Measurements from ENCODE around the gene ICOS.

DNA sequence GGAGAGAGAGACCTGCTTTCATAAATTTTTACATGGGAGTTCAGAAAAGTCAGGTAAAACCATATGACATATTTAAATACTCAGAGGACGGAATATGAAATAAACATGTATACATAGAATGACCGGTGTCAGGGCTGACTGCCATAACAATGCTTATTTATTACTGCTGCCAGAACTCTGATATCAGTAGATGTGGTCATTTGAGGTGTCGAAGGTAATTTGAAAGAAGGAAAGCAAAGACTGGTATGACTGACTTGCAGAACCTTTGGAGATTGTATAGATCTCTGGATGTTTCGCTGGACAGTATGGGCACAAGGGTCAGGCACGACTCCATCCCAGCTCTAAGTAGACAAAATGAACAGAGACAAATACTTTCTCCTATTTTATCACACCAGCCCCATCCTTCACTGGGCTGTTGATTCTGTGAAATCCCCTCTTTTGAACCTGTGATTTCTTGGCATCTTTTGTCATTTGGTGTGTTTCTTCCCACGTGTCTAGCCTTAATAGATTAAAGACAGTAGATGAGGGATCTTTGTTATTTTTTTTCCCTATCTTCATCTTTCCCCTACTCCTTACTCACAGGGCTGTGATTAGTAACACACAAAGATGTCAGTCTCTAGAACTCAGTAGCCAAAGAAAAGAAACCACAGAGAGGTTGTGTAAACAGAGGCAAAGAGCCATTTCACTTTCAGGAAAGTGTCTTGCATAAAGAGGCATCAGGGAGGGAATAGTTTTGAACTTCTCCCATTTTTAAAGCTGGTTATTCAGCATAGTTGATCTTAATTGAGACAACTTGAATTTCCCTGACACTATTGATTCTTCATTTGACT lies 61.6 kb downstream of the ICOS start:
- TF ChIP-seq, protein P1, sequence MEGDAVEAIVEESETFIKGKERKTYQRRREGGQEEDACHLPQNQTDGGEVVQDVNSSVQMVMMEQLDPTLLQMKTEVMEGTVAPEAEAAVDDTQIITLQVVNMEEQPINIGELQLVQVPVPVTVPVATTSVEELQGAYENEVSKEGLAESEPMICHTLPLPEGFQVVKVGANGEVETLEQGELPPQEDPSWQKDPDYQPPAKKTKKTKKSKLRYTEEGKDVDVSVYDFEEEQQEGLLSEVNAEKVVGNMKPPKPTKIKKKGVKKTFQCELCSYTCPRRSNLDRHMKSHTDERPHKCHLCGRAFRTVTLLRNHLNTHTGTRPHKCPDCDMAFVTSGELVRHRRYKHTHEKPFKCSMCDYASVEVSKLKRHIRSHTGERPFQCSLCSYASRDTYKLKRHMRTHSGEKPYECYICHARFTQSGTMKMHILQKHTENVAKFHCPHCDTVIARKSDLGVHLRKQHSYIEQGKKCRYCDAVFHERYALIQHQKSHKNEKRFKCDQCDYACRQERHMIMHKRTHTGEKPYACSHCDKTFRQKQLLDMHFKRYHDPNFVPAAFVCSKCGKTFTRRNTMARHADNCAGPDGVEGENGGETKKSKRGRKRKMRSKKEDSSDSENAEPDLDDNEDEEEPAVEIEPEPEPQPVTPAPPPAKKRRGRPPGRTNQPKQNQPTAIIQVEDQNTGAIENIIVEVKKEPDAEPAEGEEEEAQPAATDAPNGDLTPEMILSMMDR (conservative IDR thresholded peaks at IDR 0.05; ENCODE audit: low read length) = no peak
- TF ChIP-seq EZH2phosphoT487 (IDR thresholded peaks at IDR 0.05; ENCODE audit: borderline replicate concordance) = no peak
